Measurements from ENCODE around the gene RASGRP1. TPM values are rescaled to one million over a fixed set of nuclear protein-coding genes. Genes with fewer than 3 reads are reported as not detected.

RASGRP1 gene
- total and polyA plus RNA-seq, 3 donors from 2014 or later: 4.4 to 9.2 (median 7.4) TPM

- Histone ChIP-seq H3K36me3 (ENCODE audit: low read depth, missing control alignments) (no peaks in the 10 kb centered on the region), H3K4me3 (no peak overlapping the region), H3K4me1 (no peaks in the 10 kb centered on the region), H3K27me3 (no peaks in the 10 kb centered on the region), H3K9me3 (no peaks in the 10 kb centered on the region), H3K27ac (no peak overlapping the region)
- intact Hi-C loops (cut with DNase I; ENCODE audit: low total_unique reads): no loop called here
- WGBS, 2 donors: 91 to 96% methylated on average over 1 of the region's 1 CpG
- TF ChIP-seq CTCF (IDR thresholded peaks at IDR 0.05) (no peak), POLR2A (IDR thresholded peaks at IDR 0.05) (no peak)
- no peak for DNase-seq
Observed at GRCh38 chr15:38528294-38528693, 36.3 kb downstream of the RASGRP1 start.

GRCh38 chr15:38526158-38526557, 38.5 kb downstream of the RASGRP1 start:
- no peaks in the 10 kb centered on the region for H3K4me1 ChIP-seq
- no peaks in the 10 kb centered on the region for H3K36me3 ChIP-seq (ENCODE audit: low read depth, missing control alignments)
- DNase-seq: no peak
- no peak overlapping the region for H3K27ac ChIP-seq
- H3K9me3 ChIP-seq: no peaks in the 10 kb centered on the region
- H3K27me3 ChIP-seq: no peaks in the 10 kb centered on the region
- H3K4me3 ChIP-seq: no peak overlapping the region
- intact Hi-C loops (cut with DNase I; ENCODE audit: low total_unique reads): no loop called here
- TF ChIP-seq CTCF (IDR thresholded peaks at IDR 0.05): no peak
- no peak for TF ChIP-seq POLR2A (IDR thresholded peaks at IDR 0.05)
- 68 to 100% methylated on average over 2 of the region's 2 CpGs for WGBS, 2 donors

GRCh38 chr15:38525489-38525888, 39.1 kb downstream of the RASGRP1 start:
- WGBS, 2 donors: 85 to 87% methylated on average over 6 of the region's 6 CpGs
- Histone ChIP-seq H3K4me3 (no peak overlapping the region), H3K36me3 (ENCODE audit: low read depth, missing control alignments) (no peaks in the 10 kb centered on the region), H3K9me3 (no peaks in the 10 kb centered on the region), H3K27me3 (no peaks in the 10 kb centered on the region), H3K4me1 (no peaks in the 10 kb centered on the region), H3K27ac (no peak overlapping the region)
- TF ChIP-seq POLR2A (IDR thresholded peaks at IDR 0.05) (no peak), CTCF (IDR thresholded peaks at IDR 0.05) (no peak)
- no peak for DNase-seq
- intact Hi-C loops (cut with DNase I; ENCODE audit: low total_unique reads): no loop called here

DNA sequence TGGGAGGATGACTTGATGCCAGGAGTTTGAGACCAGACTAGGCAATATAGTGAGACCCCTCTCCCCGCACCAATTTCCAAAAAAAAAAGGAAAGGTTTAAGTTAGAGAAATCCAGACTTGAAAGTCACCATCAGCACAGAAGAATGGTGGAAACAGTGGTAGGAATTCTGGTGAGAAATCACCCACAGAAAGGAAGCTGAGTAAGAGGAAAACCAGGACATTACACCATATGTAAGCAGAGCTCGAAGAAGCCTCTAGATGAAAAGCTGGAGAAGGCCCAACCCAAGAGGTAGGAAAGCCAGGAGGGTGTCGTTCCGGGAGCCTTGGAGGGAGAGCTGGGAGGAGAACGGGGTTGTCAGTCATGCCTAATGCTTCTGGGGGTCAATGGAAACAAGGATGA, 40.5 kb downstream of the RASGRP1 start:
- Histone ChIP-seq H3K27ac (no peak overlapping the region), H3K9me3 (no peaks in the 10 kb centered on the region), H3K4me1 (no peaks in the 10 kb centered on the region), H3K36me3 (ENCODE audit: low read depth, missing control alignments) (no peaks in the 10 kb centered on the region), H3K27me3 (no peaks in the 10 kb centered on the region), H3K4me3 (no peak overlapping the region)
- no peak for DNase-seq
- intact Hi-C loops (cut with DNase I; ENCODE audit: low total_unique reads): no loop called here
- 87 to 95% methylated on average over 5 of the region's 5 CpGs for WGBS, 2 donors
- TF ChIP-seq CTCF (IDR thresholded peaks at IDR 0.05) (no peak), POLR2A (IDR thresholded peaks at IDR 0.05) (no peak)

DNA sequence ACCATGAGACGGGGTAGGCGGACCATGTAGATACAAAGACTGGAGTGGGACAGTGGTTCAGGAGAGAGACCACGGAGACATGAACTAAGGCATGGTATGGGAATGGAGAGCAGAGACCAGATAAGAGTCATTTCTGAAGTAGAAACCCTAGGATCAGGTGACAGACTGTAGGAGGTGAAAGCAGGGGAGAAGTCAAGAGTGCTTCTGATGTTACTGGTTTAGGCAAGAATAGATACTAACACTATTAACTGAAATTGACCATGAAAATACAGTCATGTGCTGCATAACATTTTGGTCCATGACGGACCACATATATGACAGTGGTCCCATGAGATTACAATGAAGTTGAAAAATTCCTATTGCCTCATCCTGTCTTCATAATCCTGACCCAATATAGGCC, 41.7 kb downstream of the RASGRP1 start:
- no peaks in the 10 kb centered on the region for H3K4me1 ChIP-seq
- intact Hi-C loops (cut with DNase I; ENCODE audit: low total_unique reads): no loop called here
- H3K27me3 ChIP-seq: no peaks in the 10 kb centered on the region
- WGBS, 2 donors: 83 to 94% methylated on average over 4 of the region's 4 CpGs
- no peaks in the 10 kb centered on the region for H3K36me3 ChIP-seq (ENCODE audit: low read depth, missing control alignments)
- no peak overlapping the region for H3K4me3 ChIP-seq
- H3K27ac ChIP-seq: no peak overlapping the region
- no peak for DNase-seq
- no peaks in the 10 kb centered on the region for H3K9me3 ChIP-seq
- no peak for TF ChIP-seq CTCF (IDR thresholded peaks at IDR 0.05)
- no peak for TF ChIP-seq POLR2A (IDR thresholded peaks at IDR 0.05)

All from testis (tissue), 3 donors.